Measurements from ENCODE around the gene PNMA8A.

DNA sequence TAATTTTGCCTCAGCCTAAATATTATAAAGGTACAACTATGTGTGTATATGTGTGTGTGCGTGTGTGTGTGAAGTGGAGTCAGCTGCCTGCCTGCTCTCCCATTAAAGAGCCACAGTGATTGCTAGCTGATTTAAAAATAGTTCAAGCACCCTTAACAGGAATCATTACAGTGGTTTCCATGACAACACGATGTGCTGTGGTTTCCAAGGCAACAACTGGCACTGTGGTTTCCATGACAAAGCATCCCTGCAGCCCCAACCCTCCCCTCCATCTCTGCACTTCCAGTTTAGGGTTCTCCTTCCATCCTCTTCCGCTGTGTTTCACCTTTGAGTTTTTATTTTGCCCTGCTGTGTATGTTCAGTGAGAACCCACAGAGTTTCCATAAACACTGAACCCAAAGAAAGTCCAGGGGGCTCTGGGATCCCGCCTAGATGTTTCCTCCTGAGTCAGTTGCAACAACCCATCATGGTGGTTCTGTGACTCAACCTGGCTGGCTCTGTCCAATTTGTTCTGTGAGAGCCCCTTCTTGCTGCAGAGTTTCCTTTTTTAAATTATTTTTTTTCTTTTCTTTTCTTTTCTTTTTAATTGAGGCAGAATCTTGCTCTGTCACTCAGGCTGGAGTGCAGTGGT, 7.1 kb upstream of the PNMA8A start:
- TF ChIP-seq POLR2AphosphoS5 (IDR thresholded peaks at IDR 0.05) (no peak), EP300 (IDR thresholded peaks at IDR 0.05) (no peak), POLR2A (IDR thresholded peaks at IDR 0.05) (no peak)
- TF ChIP-seq, protein P1, sequence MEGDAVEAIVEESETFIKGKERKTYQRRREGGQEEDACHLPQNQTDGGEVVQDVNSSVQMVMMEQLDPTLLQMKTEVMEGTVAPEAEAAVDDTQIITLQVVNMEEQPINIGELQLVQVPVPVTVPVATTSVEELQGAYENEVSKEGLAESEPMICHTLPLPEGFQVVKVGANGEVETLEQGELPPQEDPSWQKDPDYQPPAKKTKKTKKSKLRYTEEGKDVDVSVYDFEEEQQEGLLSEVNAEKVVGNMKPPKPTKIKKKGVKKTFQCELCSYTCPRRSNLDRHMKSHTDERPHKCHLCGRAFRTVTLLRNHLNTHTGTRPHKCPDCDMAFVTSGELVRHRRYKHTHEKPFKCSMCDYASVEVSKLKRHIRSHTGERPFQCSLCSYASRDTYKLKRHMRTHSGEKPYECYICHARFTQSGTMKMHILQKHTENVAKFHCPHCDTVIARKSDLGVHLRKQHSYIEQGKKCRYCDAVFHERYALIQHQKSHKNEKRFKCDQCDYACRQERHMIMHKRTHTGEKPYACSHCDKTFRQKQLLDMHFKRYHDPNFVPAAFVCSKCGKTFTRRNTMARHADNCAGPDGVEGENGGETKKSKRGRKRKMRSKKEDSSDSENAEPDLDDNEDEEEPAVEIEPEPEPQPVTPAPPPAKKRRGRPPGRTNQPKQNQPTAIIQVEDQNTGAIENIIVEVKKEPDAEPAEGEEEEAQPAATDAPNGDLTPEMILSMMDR (IDR thresholded peaks at IDR 0.05), result no peak

All from sigmoid colon (tissue), 4 donors.